ENCODE data around the gene NPAS3. TPM values are rescaled to one million over a fixed set of nuclear protein-coding genes. Genes with fewer than 3 reads are reported as not detected.

Gene NPAS3
- total and polyA plus RNA-seq, 2 of the 8 experiments (the other 6 are each of a cell fraction or from before 2014, with no cell fraction given) = 0.11 to 0.60 TPM

GRCh38 chr14:33611405-33612196 lies 672.9 kb downstream of the NPAS3 start:
- 78% methylated on average over 5 of the region's 5 CpGs; no CpG with 5 or more reads in 1 of the 2 experiments for WGBS, 2 experiments (ENCODE audit: extremely low coverage in 1 of 2, insufficient coverage in 1 of 2, insufficient read length in 1 of 2, insufficient replicate concordance in 2 of 2, low coverage in 1 of 2, low lambda C conversion rate in 2 of 2, missing lambda C conversion rate in 1 of 2)
- Histone ChIP-seq H2BK20ac (ENCODE audit: low read length) (no peak overlapping the region), H3K4me3 (ENCODE audit: extremely low read depth in 1 of 4, insufficient read depth in 2 of 4, low read depth in 3 of 4, low read length in 4 of 4) (no peak overlapping the region), H3K56ac (replicated peaks; ENCODE audit: insufficient read length, low read depth, low read length) (no peak overlapping the region), H3K4ac (replicated peaks; ENCODE audit: insufficient read length, low read depth, low read length) (no peak overlapping the region), H3K27ac (ENCODE audit: low read depth, low read length) (no peak overlapping the region), H2BK120ac (replicated peaks; ENCODE audit: low read depth, low read length) (no peak overlapping the region), H3K4me2 (ENCODE audit: insufficient read depth in 1 of 2, low read depth in 2 of 2, low read length in 2 of 2) (peak overlapping the region; percentile 6 to 12; a peak in 1 of 4 replicates), H3K9ac (replicated peaks in 1 of 4; ENCODE audit: extremely low read depth in 1 of 4, low read depth in 3 of 4, low read length in 3 of 4) (no peak overlapping the region), H4K5ac (ENCODE audit: insufficient read length, low read depth, low read length) (no peak overlapping the region), H2BK15ac (ENCODE audit: low read length) (no peak overlapping the region), H3K79me1 (ENCODE audit: low read depth, low read length) (no peaks in the 10 kb centered on the region), H3K18ac (ENCODE audit: extremely low read depth, low read length) (no peak overlapping the region), H3K79me2 (ENCODE audit: control insufficient read depth in 1 of 2, insufficient read depth in 2 of 2, low read length in 2 of 2) (no peaks in the 10 kb centered on the region), H2AK5ac (ENCODE audit: low read depth, low read length) (no peak overlapping the region), H3K9me3 (ENCODE audit: insufficient read depth in 2 of 2, low read depth in 1 of 2, low read length in 1 of 2) (no peaks in the 10 kb centered on the region), H3K36me3 (ENCODE audit: control insufficient read depth in 2 of 4, insufficient read depth in 4 of 4, low read length in 3 of 4) (no peaks in the 10 kb centered on the region), H3K23ac (ENCODE audit: insufficient read length) (no peak overlapping the region), H4K8ac (ENCODE audit: extremely low read depth, insufficient read depth, low read length) (no peak overlapping the region), H2BK12ac (ENCODE audit: low read depth, low read length) (no peak overlapping the region), H3K27me3 (replicated peaks in 1 of 4; ENCODE audit: control insufficient read depth in 3 of 4, extremely low read depth in 1 of 4, insufficient read depth in 3 of 4, low read length in 3 of 4) (no peaks in the 10 kb centered on the region), H4K91ac (replicated peaks; ENCODE audit: insufficient read length, low read length) (no peak overlapping the region), H3K4me1 (replicated peaks in 1 of 4; ENCODE audit: control insufficient read depth in 3 of 4, insufficient read depth in 4 of 4, low read length in 3 of 4) (peaks cover 2 to 7% (median 4%) of the 10 kb centered on the region in 4 experiments; a peak in 5 of 7 replicates), H2AFZ (ENCODE audit: low read length) (no peak overlapping the region), H2BK5ac (ENCODE audit: low read depth, low read length) (no peak overlapping the region), H3K23me2 (ENCODE audit: low read depth, low read length) (no peaks in the 10 kb centered on the region), H4K20me1 (replicated peaks in 1 of 2; ENCODE audit: control insufficient read depth in 1 of 2, insufficient read depth in 2 of 2, low read length in 2 of 2) (no peaks in the 10 kb centered on the region), H3K14ac (ENCODE audit: insufficient read length) (no peak overlapping the region)
- peak in 1 of 2 experiments; percentile 48 for DNase-seq (ENCODE audit: low read depth in 1 of 2, low spot score in 2 of 2)
- ChIA-PET CTCF (ENCODE audit: partially characterized antibody) (no interaction called here), POLR2A (ENCODE audit: partially characterized antibody) (no interaction called here)
- TF ChIP-seq FOSL1 (IDR thresholded peaks at IDR 0.05; ENCODE audit: insufficient read depth, low read depth, low read length) (no peak), EZH2 (IDR thresholded peaks at IDR 0.05; ENCODE audit: low read depth, low read length, severe bottlenecking) (no peak), HDAC6 (IDR thresholded peaks at IDR 0.05; ENCODE audit: low read depth, low read length) (no peak), CHD2 (IDR thresholded peaks at IDR 0.05; ENCODE audit: low read length) (no peak), JUND (IDR thresholded peaks at IDR 0.05; ENCODE audit: low read length) (no peak), CREB1 (IDR thresholded peaks at IDR 0.05) (no peak), RBBP5 (IDR thresholded peaks at IDR 0.05; ENCODE audit: borderline replicate concordance, low read depth, low read length) (no peak)
- FAIRE-seq = no peak

All from H1 (cell line).